DMS53 treated with DMSO at 0.1 percent for 48 hours (cell line): ENCODE results near the gene ADAM15.
A peak's percentile ranks its signal among the peaks of the same experiment; 100 is the strongest.

Source experiments
- DNase-seq: peaks from one replicate; lab custom pipeline; 2025; ENCODE audit not compliant: unreplicated experiment; lab: John Stamatoyannopoulos, UW

Gene ADAM15

DNA sequence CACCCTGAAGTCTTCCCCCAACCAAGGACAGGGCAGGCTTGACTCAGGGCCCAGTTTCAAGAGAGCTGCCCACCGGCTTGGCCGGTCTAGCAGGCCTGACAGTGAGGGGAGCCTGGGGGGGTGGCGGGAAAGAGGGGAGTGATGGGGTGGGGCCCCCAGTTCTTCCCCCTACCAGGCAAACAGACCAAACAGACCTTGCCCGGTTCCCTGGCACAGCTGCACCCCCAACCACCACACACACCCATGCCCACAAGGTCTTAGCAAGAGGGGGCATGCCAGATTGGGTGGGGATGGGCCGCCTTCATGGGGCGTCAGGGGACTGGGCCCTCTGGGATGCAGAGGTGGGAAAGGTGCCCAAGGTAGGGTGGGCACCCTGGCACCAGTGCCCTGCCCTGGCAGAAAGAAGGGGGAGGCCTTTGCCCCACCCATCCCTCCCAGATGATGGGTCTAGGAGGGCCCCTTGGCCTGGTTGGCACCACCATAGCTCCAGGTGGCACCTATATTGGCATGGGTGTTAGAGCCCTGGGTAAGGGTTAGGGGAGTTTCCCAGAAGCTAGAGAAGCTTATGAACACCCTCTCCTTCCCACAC is 39.6 kb upstream of the ADAM15 start:
- DNase-seq: no peak

DNA sequence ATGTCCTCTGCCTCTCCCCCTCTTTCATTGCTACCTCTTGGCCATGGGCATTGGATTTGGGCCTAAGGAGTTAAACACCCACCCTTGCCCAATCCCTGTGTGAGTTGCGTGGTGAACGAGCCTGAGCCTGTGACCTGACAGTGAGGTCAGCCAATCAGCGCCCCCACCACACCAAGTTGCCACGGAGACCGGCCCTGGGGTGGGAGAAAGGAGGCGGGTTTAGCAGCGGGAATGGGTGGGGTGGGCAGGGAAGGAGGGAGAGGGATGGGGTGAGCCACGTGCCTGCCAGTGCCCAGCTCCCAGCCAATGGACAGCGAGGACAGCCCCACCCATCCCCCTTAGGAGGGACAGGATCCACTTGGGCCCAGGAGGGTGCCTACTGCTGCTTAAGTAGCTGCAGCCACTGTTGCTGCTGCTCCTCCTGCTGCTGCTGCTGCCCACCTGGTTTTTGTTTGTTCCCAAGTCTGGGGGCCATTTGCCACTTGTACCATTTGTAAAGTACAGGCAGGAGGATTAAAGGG is 39.0 kb upstream of the ADAM15 start:
- no peak for DNase-seq

DNA sequence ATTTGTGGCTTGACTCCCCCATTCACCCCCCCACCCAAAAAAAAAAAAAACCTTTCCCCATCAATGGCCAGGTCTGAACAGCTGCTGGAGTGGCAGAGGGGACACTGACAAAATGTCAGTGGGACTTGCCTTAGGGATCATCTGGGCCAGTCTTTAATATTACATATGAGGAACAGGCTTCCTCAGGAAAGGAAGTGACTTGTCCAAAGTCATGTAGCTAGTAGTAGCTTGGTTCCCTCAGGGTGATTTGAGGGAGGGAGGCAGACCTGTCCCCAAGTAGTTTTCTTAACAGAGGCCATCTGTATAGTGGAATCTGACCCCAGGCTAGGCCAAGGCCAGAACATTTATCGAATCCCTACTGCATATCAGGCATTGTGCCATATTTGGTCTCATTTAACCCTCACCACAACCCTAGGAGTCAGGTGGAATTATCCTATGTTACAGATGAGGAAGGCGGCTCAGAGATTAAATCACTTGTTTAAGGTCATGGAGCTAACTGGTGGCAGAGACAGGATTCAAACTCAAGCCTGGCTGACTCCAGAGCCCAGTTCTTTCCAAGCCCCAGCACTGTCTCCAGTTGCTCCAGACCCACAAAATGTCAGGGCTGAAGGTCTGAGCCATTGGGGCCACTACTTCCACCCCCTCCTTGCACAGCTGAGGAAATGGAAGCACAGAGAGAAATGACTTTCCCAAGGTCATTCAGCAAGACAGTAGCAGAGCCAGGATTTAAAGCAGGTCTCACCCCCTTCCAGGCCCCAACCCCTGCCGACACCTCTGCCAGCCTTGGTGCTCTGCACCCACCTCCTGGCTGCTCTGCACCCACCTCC is 38.1 kb upstream of the ADAM15 start:
- DNase-seq: no peak

DNA sequence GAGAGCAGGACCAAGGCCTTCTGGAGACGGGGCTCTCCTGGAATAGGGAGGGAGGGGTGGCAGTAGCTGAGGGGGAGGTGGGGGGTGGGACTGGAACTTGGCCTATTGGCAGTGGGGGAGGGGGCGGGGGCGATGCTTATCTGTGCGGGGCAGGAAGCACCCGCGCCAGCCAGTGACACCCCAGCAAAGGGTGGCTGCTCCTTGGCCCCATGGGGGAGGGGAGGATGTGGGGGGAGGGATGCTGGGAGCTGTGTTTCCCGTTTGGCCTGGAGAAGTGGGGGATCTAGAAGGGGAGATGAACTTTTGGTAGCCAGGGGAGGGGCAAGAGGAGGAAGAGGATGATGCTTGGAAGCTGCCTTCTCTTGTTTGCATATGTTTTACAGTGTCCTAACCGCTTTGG is 37.5 kb upstream of the ADAM15 start:
- DNase-seq: no peak

DNA sequence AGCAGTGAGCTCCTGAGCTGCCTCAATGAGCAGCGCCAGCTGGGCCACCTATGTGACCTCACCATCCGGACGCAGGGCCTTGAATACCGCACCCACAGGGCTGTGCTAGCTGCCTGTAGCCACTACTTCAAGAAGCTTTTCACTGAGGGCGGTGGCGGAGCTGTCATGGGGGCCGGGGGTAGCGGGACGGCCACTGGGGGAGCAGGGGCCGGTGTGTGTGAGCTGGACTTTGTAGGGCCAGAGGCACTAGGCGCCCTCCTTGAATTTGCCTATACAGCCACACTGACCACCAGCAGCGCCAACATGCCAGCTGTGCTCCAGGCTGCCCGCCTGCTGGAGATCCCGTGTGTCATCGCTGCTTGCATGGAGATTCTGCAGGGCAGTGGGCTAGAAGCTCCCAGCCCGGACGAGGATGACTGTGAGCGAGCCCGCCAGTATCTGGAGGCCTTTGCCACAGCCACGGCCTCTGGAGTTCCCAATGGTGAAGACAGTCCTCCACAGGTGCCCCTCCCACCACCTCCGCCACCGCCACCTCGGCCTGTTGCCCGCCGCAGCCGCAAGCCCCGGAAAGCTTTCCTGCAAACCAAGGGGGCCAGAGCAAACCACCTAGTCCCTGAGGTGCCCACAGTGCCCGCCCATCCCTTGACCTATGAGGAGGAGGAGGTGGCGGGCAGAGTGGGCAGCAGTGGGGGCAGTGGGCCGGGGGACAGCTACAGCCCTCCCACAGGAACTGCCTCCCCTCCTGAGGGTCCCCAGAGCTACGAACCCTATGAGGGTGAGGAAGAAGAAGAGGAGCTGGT is 36.2 kb upstream of the ADAM15 start:
- DNase-seq: no peak

DNA sequence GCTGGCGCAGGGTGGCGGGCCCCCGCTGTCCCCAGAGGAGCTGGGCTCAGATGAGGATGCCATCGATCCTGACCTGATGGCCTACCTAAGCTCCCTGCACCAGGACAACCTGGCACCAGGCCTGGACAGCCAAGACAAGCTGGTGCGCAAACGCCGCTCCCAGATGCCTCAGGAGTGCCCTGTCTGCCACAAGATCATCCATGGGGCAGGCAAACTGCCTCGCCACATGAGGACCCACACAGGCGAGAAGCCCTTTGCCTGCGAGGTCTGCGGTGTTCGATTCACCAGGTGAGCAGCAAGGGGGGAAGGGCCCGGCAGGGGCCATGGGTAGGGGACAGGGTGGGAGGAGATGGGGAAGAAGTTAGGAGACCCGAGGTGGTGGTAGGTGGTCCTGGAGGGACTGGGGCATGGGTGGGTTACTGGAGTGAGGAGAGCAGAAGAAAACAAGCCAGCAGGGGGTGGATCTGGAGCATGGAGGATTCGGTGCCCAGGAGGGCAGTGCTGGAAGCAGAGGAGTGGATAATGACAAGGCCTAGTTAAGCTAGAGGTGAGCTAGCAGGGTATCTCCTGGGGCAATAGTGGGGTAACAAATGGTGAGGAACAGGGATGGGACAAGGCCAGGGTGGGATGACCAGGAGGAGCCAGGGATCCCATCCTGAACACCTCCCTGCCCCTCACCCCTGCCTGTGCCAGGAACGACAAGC is 35.4 kb upstream of the ADAM15 start:
- DNase-seq: no peak

DNA sequence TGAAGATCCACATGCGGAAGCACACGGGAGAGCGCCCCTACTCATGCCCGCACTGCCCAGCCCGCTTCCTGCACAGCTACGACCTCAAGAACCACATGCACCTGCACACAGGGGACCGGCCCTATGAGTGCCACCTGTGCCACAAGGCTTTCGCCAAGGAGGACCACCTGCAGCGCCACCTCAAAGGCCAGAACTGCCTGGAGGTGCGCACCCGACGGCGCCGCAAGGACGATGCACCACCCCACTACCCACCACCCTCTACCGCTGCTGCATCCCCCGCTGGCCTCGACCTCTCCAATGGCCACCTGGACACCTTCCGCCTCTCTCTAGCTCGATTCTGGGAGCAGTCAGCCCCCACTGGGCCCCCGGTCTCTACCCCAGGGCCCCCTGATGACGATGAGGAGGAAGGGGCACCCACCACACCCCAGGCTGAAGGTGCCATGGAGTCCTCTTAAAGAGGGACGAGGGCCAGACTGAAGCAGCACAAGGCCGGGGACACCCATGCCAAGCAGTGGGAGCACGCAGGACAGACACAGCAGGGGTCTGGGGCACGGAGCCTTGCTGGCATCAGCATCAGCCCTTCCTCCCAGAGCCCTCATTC is 34.8 kb upstream of the ADAM15 start:
- DNase-seq: no peak

DNA sequence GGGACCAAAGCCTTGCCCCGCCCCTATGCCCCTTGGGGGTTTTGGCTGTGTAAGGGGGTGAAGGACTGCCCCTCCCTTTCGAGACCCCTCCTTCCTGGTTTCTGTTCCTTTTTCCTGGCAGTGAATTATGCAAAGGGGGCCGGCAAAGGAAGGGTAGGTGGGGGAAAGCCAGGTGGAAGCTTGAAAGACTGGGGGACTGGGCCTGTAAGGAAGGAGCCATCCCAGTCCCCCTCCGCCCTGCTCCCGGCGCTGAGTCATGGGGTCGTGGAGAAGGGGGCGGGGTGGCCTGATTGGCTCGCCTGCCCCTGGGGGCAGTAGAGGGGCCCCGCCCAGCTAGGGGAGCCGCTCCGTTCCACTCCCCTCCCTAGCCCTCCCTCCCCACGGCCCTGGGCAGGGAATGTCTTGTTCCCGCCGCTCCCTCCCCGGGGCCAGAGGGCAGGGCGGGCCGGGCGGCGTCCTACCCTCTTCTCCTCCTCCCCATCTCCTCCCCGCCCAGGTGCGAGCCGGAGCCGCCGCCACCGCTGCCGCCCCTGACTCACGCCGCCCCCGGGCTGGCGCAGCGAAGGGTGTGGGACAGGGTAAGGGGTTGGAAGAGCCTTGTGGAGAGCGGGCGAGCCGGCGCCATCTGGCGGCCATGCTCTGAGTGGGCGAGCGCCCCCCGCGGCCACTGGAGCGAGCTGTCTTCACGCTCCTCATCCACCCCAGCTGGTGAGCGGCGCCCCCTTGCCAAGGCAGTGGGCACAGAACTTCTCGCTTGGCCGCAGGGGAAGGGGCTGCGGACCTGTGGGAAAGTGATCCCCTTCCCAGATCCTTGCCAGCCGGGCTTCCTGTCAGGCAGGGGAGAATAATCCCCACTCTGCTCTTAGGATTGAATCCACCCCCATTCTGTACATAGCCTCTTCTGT is 33.8 kb upstream of the ADAM15 start:
- peak; percentile 20 for DNase-seq

DNA sequence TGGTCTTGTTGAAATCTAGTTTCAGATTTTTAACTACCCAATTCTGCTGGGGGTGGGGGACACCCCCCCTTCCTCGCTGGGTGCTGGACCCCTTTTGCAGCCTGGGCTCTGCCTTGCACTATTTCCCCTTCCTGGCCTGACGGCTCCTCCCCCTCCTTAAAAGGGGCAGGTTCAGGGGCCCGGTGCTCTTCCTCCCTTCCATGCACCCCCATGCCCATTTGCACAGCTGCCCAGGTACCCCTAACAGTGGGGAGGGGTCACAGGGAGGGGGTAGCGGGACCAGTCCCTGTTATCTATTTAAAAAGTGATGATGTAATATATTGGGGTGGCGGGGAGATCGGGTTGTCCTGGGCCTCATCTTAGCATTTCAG is 33.2 kb upstream of the ADAM15 start:
- no peak for DNase-seq

DNA sequence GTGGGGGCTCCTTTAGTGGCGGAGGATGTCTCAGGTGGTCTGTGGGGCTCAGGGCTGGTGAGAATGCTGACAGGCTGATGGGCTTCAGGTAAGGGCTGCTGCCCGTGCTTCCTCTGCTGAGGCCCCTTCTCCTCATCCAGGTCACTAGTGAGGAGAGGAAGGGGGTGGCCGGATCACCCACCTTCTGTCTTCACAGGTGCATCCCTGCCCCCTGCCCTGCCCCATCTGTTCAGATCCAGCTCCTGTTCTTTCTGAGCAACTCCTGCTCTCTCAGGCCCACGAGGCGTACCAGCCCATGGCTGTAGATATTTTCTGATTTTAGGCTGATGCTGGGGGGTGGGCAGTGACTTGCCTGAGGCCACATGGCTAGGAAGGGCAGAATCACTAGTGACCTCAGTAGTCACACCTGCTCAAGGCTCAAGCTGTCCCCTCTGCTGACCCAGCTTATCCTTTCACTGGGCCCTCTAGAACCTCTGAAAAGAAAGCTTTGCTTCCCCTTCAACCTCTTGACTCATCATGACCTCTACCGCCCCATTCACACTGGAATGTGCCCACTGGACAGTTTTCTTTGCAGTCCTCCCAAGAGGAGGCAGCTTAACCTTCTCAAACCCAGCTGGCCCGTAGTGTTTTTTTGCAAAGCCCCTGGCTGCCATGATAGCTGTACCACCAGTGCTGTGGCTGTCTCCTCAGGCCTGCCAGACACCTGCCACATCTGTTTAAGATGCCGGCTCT is 32.3 kb upstream of the ADAM15 start:
- no peak for DNase-seq

DNA sequence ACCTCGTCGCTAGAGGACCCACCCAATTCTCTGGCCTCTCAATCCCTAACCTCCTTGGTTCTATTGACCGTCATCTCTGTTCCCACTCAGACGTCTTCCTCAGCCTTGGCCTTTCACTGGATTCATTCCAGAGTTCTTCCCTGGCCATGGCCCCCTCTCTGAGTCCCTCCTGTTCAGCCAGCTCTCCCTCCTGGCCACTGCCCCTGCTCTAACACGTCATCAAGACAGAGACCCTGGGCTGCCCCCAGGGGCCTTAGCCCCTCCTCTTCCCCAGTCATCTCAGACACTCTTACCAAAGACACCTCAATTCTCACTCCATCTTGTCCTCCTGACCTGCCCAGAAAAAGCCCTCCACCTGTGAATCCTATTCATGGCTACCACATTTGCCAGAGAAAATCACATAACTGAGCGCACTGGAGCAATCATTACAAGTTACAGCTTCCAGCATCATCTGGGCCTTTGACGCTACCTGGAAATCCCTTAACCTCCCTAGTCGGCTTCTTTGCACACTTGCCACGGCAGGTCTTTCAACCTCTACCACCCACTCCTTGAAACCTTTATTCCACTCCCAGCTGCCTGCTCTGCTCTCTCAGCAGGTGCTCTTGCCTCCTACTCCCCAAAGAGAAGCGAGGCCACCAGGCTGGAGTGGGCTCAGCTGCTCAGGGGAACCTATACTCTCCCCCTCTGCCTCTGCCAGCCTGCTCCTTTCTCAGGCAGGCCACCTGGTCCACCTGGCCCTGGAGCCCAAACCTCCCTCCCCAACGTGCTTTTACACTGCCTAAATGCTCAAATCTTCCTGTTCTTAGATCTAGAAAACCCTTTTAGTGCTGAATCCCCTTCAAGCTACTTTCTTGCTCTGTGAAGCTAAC is 31.5 kb upstream of the ADAM15 start:
- no peak for DNase-seq

DNA sequence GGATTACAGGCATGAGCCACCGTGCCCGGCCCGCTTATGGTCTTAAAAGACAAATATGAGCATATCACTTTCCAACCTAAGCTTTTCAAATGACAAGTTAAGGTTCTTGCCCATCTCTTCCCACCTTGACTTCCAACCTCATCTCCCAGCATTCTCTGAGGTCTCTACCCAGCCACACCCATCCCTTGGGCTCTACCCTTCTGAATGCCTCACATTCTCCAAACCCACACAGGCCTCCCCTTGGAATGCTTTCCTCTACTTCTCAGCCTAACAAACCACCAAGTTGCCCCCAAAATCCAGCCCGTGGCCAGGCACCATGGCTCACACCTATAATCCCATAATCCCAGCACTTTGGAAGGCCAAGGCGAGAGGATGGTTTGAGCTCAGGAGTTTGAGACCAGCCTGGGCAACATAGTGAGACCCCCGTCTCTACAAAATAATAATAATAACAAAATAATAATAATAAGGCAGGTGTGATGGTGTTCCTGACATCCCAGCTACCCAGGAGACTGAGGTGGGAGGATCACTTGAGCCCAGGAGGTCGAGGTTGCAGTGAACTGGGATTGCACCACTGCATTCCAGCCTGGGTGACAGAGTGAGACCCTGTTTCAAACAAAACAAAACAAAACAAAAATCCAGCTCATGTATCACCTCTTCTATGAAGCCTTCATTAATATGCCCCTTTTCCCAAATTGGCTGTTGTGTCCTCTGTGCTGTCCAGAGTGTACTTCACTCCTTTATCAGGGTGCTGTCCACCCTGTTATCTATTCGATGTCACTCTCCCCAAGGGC is 28.8 kb upstream of the ADAM15 start:
- DNase-seq: no peak

DNA sequence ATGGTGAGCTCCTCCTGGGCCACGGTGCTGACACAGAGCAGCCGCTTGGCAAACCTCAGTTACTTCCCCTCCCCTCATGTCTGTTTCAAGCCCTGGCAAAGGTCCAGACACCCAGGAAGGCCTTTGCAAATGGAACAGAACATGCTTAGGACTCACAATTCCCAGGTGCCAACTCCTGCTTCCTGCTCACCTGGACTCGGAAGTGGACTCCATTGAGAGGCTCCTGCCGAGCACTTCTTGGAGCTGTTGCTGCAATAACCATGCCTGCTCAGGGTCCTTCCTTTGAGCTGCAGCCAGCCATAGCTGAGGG is 28.2 kb upstream of the ADAM15 start:
- peak; percentile 35 for DNase-seq

DNA sequence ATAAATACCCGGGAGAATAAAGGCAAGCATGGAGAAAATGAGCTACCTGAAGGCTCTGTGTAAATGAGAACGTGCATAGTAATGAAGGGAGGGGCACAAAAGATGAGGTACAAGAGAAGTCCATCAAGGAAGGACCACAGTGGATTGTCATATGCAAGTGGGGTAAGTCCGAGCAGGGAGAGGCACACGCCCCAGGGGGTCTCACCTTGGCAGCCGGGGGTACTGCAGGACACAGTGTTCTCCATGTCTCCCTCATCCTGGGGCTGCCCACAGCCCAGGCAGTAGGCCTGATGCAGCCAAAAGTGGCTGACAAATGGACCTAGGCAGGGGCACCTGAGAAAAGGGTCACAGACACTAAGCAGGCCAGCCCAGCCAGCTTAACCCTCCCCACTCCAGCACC is 27.5 kb upstream of the ADAM15 start:
- DNase-seq: no peak

DNA sequence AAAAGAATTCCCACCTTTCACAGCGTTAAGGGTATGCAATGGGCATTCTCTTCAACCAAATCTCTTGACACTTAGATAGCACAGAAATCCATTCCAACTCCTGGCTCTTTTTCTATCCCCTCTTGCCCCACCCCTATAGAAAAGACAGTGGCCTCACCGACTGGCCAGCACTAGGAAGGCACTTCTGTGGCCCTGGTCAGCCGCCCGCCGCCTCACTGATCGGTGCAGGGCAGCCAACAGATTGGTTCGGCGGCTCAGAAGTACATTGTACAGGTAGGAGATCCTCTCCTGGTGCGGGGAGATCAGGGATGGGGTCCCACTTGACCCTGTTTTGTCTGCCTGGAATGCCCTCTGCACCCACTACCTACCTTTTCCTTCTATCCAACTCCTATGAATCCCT is 26.8 kb upstream of the ADAM15 start:
- no peak for DNase-seq

DNA sequence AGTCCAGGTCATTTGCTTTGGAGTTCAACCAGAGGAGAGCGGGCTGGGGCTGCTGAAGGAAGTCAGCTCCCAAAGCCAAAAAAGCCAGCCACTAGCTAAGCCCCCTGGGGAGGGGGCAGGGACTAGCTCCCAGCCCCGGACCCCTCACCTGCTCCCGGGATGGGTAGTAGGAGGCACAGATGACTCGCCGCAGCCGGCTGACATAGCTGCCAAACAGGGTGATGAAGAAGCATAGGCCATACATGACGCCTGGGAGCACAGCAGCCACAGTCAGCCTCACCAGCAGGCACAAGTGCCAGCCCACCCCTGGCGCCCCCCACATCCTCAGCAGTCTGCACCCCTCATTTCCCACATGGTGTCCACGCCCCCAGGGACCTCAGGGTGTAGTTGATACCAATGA is 25.0 kb upstream of the ADAM15 start:
- DNase-seq: no peak

DNA sequence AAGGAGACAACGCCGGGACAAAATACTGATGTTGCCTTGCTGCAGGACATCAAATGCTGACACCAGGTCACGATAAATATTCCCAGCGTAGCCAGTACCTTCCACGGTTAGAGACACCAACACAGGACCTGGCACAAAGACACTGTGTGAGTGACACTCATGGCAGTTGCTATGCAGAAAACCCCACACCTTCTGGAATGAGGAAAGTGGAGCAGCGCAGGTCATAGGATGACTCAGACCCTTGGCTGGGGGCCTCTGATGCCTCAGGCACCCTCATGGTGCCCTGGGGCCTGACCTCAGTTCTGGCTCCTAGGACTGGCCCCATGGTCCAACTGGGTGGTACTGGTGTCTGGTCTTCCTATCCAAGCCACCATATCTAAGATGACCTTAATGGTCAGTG is 24.5 kb upstream of the ADAM15 start:
- no peak for DNase-seq
